ENCODE data around the gene EIF4E.
"Not testable (repeated sequence)": the region's sequence is repeated elsewhere in the genome, so short reads cannot be mapped to it uniquely, and the experiment has no call there.

EIF4E gene

DNA sequence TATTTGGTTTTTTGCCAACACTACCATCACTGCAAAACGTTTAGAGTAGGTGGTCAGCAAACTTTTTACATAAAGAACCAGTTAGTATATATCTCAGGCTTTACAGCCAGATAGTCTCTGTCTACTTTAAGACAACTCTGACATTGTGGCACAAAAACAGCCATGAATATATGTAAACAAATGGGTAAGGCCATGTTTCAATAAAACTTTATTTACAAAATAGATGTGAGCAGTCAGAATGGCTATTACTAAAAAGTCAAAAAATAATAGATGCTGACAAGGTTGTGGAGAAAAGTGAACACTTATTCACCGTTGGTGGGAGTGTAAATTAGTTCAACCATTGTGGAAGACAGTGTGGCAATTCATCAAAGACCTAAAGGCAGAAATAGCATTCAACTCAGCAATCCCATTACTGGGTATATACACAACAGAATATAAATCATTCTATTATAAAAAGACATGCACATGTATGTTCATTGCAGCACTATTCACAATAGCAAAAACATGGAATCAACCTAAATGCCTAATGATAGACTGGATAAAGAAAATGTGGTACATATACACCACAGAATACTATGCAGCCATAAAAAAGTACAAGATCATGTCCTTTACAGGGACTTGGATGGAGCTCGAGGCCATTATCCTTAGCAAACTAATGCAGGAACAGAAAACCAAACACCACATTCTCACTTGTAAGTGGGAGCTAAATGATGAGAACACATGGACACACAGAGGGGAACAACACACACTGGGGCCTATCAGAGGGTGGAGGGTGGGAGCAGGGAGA lies 56.6 kb downstream of the EIF4E start:
- DNase-seq: not testable (repeated sequence)

DNA sequence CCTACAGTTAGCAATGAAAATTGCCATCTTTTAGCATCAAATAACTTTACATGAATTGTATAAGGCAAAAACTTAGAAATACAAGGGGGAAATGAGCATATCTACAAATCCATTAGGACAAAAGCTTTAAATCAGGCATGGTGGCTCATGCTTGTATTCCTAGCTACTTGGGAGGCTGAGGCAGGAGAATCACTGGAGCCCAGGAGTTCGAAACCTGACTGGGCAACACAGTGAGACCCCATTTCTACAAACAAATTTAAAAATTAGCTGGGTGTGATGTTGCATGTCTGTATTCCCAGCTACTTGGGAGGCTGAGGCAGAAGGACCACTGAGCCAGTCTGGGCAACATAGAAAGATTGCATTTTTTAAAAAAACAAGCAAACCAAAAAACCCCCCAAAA lies 61.3 kb downstream of the EIF4E start:
- DNase-seq: no peak

DNA sequence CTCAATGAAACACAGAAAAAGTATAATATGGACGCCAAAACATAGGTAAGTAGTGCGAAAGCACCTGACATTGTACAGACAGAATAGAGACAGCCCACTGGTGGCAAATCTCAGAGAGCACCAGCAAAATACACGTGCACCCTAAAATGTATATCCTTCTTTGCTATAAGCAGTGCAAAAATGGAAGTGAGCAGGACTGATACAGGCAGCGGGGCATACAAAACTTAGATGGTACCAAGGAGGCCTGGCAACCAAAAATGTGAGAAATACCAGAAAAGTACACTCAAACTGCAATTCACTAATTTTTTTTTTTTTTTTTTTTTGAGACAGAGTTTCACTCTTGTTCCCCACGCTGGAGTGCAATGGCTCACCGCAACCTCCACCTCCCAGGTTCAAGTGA lies 63.9 kb downstream of the EIF4E start:
- peak; percentile 16 for DNase-seq

- peak; percentile 84 for DNase-seq
Measured at GRCh38 chr4:98864560-98864959, 64.4 kb downstream of the EIF4E start.

- no peak for DNase-seq
Measured at GRCh38 chr4:98862371-98862770, 66.6 kb downstream of the EIF4E start.

GRCh38 chr4:98861100-98861884 lies 67.6 kb downstream of the EIF4E start:
- DNase-seq: no peak

DNA sequence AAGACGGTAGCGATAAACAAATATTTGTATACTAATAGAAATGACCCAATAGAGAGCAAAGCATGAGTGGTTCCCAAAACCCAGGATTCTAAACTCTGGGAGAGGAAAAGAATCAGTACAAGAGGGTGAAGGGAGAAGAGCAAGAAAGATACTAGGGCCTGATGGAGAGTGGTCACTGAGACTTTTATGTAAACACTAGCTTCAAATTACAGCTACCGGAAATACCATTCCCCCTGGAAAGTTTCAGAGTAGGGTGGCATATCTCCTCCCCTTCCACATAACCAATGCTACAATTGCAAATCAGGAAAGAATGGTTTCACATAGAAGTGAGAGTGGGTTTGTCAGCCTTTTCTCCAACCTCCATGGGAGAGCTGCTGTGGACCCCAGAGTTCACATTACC lies 77.1 kb downstream of the EIF4E start:
- no peak for DNase-seq

DNA sequence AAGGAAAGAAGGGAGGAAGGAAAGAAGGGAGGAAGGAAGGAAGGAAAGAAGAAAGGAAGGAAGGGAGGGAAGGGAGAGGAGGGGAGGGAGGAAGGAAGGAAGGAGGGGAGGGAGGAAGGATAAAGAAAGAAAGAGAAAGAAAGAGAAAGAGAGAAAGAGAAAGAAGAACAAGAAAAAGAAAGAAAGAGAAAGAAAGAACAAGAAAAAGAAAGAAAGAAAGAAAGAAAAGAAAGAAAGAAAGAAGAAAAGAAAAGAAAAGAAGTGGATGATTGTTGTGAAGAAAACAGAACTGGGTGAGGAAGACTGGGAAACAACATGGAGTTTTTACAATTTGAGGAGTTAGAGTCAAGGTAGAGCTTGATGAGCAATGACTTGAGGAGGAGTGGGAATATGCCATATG lies 78.0 kb downstream of the EIF4E start:
- no peak for DNase-seq

- DNase-seq: no peak
Measured at GRCh38 chr4:98848448-98848847, 80.5 kb downstream of the EIF4E start.

GRCh38 chr4:98845960-98846359 lies 83.0 kb downstream of the EIF4E start:
- no peak for DNase-seq

DNA sequence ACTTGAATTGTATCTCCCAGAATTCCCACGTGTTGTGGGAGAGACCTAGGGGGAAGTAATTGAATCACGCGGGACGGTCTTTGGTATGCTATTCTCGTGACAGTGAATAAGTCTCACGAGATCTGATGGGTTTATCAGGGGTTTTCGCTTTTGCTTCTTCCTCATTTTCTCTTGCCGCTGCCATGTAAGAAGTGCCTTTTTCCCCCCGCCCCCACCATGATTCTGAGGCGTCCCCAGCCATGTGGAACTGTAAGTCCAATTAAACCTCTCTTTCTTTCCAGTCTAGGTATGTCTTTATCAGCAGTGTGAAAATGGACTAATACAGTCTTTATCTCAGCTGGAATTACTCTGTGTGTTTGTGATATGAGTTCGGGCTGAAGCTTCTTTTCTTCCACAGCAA lies 86.0 kb downstream of the EIF4E start:
- not testable (repeated sequence) for DNase-seq

DNA sequence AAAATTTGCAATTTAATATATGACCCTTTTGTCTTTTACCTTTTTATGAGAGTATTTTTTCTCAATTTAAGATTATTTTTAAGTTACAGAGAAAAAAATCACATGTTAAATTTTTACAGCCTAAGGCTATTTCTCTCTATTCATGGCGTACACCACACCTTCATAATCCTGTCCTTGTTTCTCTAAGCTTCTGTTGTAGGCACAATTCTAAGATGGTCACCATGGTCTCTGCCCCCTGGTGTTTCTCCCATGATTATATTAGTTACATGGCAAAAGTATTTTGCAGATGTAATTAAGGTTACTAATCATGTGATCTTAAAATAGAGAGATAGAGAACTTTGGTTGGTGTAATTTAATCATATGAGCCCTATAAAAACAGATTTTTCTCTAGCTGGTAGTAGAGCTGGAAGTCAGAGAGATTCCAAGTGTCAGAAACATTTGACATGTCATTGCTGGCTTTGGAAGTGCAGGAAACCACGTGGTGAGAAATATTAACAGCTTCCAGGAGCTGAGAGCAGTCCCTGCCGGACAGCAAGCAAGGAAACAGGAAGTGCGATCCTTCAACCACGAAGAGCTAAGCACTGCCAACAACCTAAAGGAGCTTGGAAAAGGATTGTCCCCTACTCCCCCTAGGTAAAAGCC lies 89.8 kb downstream of the EIF4E start:
- DNase-seq: no peak

DNA sequence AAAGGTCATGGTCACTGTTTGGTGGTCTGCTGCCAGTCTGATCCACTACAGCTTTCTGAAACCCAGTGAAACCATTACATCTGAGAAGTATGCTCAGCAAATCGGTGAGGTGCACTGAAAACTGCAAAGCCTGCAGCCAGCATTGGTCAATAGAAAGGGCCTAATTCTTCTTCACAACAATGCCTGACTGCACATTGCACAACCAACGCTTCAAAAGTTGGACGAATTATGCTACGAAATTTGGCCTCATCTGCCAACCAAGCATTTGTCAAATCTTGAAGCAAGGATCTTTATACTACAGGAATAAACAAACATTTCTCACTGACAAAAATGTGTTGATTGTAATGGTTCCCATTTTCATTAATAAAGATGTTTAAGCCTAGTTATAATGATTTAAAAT lies 90.4 kb downstream of the EIF4E start:
- DNase-seq: no peak

- no peak for DNase-seq
Measured at GRCh38 chr4:98833384-98833783, 95.5 kb downstream of the EIF4E start.

GRCh38 chr4:98831036-98831435 lies 97.9 kb downstream of the EIF4E start:
- not testable (repeated sequence) for DNase-seq
